Measurements from ENCODE around the gene KRTAP13-3.

KRTAP13-3 gene
- long read RNA-seq, donor 1: 0 reads
- long read RNA-seq, donor 2: 0 reads
- long read RNA-seq, donor 3: 0 reads
- long read RNA-seq, donor 4: 0 reads
- long read RNA-seq, donor 5: 0 reads
- long read RNA-seq, donor 6: 0 reads
- long read RNA-seq, donor 7: 0 reads
- long read RNA-seq, donor 8: 0 reads

- no peak for DNase-seq
Measured at GRCh38 chr21:30425826-30426225, at the start of gene KRTAP13-3. TSS of gene KRTAP13-3 (minus strand) at chr21:30425926. CDS start at chr21:30425912, 14 bp downstream.

- DNase-seq: peak; percentile 7
Measured at GRCh38 chr21:30468900-30469714, 43.4 kb upstream of the KRTAP13-3 start.

GRCh38 chr21:30463713-30464112 lies 38.0 kb upstream of the KRTAP13-3 start:
- DNase-seq: no peak

- DNase-seq: no peak
Measured at GRCh38 chr21:30448514-30448913, 22.8 kb upstream of the KRTAP13-3 start.

GRCh38 chr21:30447056-30447455 lies 21.3 kb upstream of the KRTAP13-3 start:
- DNase-seq: no peak

- no peak for DNase-seq
Measured at GRCh38 chr21:30444204-30444603, 18.5 kb upstream of the KRTAP13-3 start.

- DNase-seq: no peak
Measured at GRCh38 chr21:30443226-30443625, 17.5 kb upstream of the KRTAP13-3 start.

- no peak for DNase-seq
Measured at GRCh38 chr21:30439975-30440374, 14.2 kb upstream of the KRTAP13-3 start, which contains the start of gene KRTAP15-1. TSS of gene KRTAP15-1 (plus strand) at chr21:30440275. CDS start at chr21:30440328, 53 bp downstream.

GRCh38 chr21:30437010-30437565 lies 11.4 kb upstream of the KRTAP13-3 start:
- DNase-seq: no peak

- DNase-seq: peak; percentile 4
Measured at GRCh38 chr21:30434033-30434631, 8.4 kb upstream of the KRTAP13-3 start.

- DNase-seq: no peak
Measured at GRCh38 chr21:30430170-30430655, 4.5 kb upstream of the KRTAP13-3 start, which contains the start of gene KRTAP13-4. TSS of gene KRTAP13-4 (plus strand) at chr21:30430220. CDS start at chr21:30430276, 56 bp downstream.

GRCh38 chr21:30426731-30427130 lies 1.0 kb upstream of the KRTAP13-3 start:
- DNase-seq: no peak

- no peak for DNase-seq
Measured at GRCh38 chr21:30415993-30416392, 9.7 kb downstream of the KRTAP13-3 start.

GRCh38 chr21:30408782-30409494 lies 16.8 kb downstream of the KRTAP13-3 start:
- peak; percentile 10 for DNase-seq

GRCh38 chr21:30395731-30396130 lies 30.0 kb downstream of the KRTAP13-3 start, which contains the start of gene KRTAP13-1:
TSS of gene KRTAP13-1 (plus strand) at chr21:30396031. CDS start at chr21:30396087, 56 bp downstream.
- no peak for DNase-seq

GRCh38 chr21:30391492-30392025 lies 34.2 kb downstream of the KRTAP13-3 start:
- no peak for DNase-seq

GRCh38 chr21:30382201-30382600 lies 43.5 kb downstream of the KRTAP13-3 start:
- no peak for DNase-seq
